K562 (cell line): ENCODE measurements around the gene MYL10. TPM values are rescaled to one million over a fixed set of nuclear protein-coding genes. Genes with fewer than 3 reads are reported as not detected.
A peak's percentile ranks its signal among the peaks of the same experiment; 100 is the strongest.

Experiments
- CBX3 ChIP-seq, 2 experiments: IDR thresholded peaks; 1 replicate in 1 of 2; 2 replicates in 1 of 2; pipeline ENCODE4 v1.6.1; 2012; ENCODE audit warnings: inconsistent platforms in 2 of 2, low read length in 2 of 2, borderline replicate concordance in 1 of 2, control low read depth in 1 of 2
- CHD2 ChIP-seq: IDR thresholded peaks from 2 replicates; pipeline ENCODE4 v1.6.1; 2011; ENCODE audit warnings: low read depth, low read length
- CREB1 ChIP-seq, 2 experiments: sonication (generic) in 1 of 2; formaldehyde crosslinking in 1 of 2; IDR thresholded peaks; 2 replicates each; pipeline versions ENCODE4 v1.6.1 to v1.8.0; 2012 to 2022; ENCODE audit warnings: inconsistent platforms in 1 of 2, mild to moderate bottlenecking in 1 of 2, missing genetic modification reagents in 1 of 2, moderate library complexity in 1 of 2
- HMG20A ChIP-seq: fragments of 450-650 bp; formaldehyde crosslinking; conservative IDR thresholded peaks from 2 replicates; pipeline ENCODE4 v1.4.0; 2020; ENCODE audit warnings: mild to moderate bottlenecking, mixed read lengths
- KLF6 ChIP-seq: fragments of 250-450 bp; sonication (Bioruptor Pico); IDR thresholded peaks from 2 replicates; pipeline ENCODE4 v1.4.0; 2020; ENCODE audit warnings: mild to moderate bottlenecking, moderate library complexity, borderline replicate concordance
- MAFK ChIP-seq: IDR thresholded peaks from 2 replicates; pipeline ENCODE4 v1.6.1; 2011; ENCODE audit warnings: low read length, improper control_type of control experiment
- MED1 ChIP-seq: sonication (generic); formaldehyde crosslinking; IDR thresholded peaks from 2 replicates; pipeline ENCODE4 v1.8.1; 2023; ENCODE audit warnings: missing genetic modification reagents, borderline replicate concordance
- NEUROD1 ChIP-seq: fragments of 150-350 bp; IDR thresholded peaks from 2 replicates; pipeline ENCODE4 v1.6.1; 2014; ENCODE audit warnings: borderline replicate concordance, low read length, low read depth; ENCODE audit not compliant: partially characterized antibody
- PHF21A ChIP-seq: fragments of 450-650 bp; IDR thresholded peaks from 2 replicates; pipeline ENCODE4 v1.6.1; 2017; ENCODE audit warnings: low read depth, borderline replicate concordance
- PURB ChIP-seq: sonication (generic); formaldehyde crosslinking; IDR thresholded peaks from 2 replicates; pipeline ENCODE4 v1.9.0; 2021; ENCODE audit warnings: low read depth, mild to moderate bottlenecking, missing genetic modification reagents
- RCOR1 ChIP-seq, 2 experiments: IDR thresholded peaks; 2 replicates each; pipeline ENCODE4 v1.6.1; 2012; ENCODE audit warnings: low read depth in 2 of 2, low read length in 2 of 2, borderline replicate concordance in 1 of 2, improper control_type of control experiment in 1 of 2
- RFX1 ChIP-seq: fragments of 450-650 bp; IDR thresholded peaks from 2 replicates; pipeline ENCODE4 v1.6.1; 2016; ENCODE audit warnings: mild to moderate bottlenecking, moderate library complexity
- SMARCA5 ChIP-seq: fragments of 450-650 bp; IDR thresholded peaks from 2 replicates; pipeline ENCODE4 v1.6.1; 2016
- SRSF1 ChIP-seq: fragments of 200-400 bp; formaldehyde crosslinking; IDR thresholded peaks from 2 replicates; pipeline ENCODE4 v1.6.1; 2017; ENCODE audit warnings: mild to moderate bottlenecking, low read depth, low read length, moderate library complexity
- TEAD2 ChIP-seq: fragments of 450-650 bp; IDR thresholded peaks from 2 replicates; pipeline ENCODE4 v1.6.1; 2016; ENCODE audit warnings: missing genetic modification characterization, control low read depth, missing compliant biosample characterization
- TOE1 ChIP-seq, 2 experiments: fragments of 450-650 bp in 1 of 2; sonication (generic) in 1 of 2; formaldehyde crosslinking in 1 of 2; IDR thresholded peaks; 2 replicates each; pipeline versions ENCODE4 v1.7.1 to v1.8.0; 2016 to 2022; ENCODE audit warnings: borderline replicate concordance in 2 of 2, mild to moderate bottlenecking in 2 of 2, antibody characterized with exemption in 1 of 2, inconsistent platforms in 1 of 2, low read depth in 1 of 2, missing genetic modification reagents in 1 of 2, moderate library complexity in 1 of 2
- ZNF239 ChIP-seq: fragments of 250-450 bp; sonication (Bioruptor Pico); IDR thresholded peaks from 2 replicates; pipeline ENCODE4 v1.4.0; 2020; ENCODE audit warnings: mild to moderate bottlenecking
- polyA plus RNA-seq, 8 experiments: library from polyadenylated mRNA; depleted of rRNA in 4 of 8; stranded (reverse) in 5 of 8; unstranded in 3 of 8; fragments of >200 nt; fragmentation: Nextera tagmentation in 2 of 8; fragmentation: Illumina TruSeq in 1 of 8; extraction: Ambion mirVana in 2 of 8; extraction: Trizol in 1 of 8; gene quantifications; 2 replicates each; pipeline versions ENCODE4 v1.2.1 to v1.2.3, GENCODE V29; 2011 to 2014; ENCODE audit warnings: inconsistent platforms in 1 of 8, missing spikeins in 1 of 8
- total RNA-seq, 7 experiments: library from RNA; depleted of rRNA in 6 of 7; stranded (reverse); fragments of >200 nt in 6 of 7; fragmentation: Illumina TruSeq in 2 of 7; extraction: Trizol in 2 of 7; gene quantifications; 2 replicates each; pipeline versions ENCODE4 v1.2.1 to v1.2.3, GENCODE V29; 2011 to 2021; ENCODE audit warnings: low replicate concordance in 1 of 7
- TF ChIP-seq, protein P1 (sequence below): fragments of 250-450 bp; sonication (Bioruptor Pico); IDR thresholded peaks from 2 replicates; pipeline ENCODE4 v1.9.0; 2021; ENCODE audit warnings: mild to moderate bottlenecking, inconsistent platforms
- TF ChIP-seq, protein P2 (sequence below): fragments of 250-450 bp; sonication (Bioruptor Pico); IDR thresholded peaks from 2 replicates; pipeline ENCODE4 v1.4.0; 2020
- TF ChIP-seq, protein P3 (sequence below): sonication (generic); formaldehyde crosslinking; IDR thresholded peaks from 2 replicates; pipeline ENCODE4 v1.8.1; 2023; ENCODE audit warnings: mild to moderate bottlenecking, missing genetic modification reagents

Gene MYL10
- total and polyA plus RNA-seq, 9 of the 15 experiments (the other 6 are each of a cell fraction or from before 2014, with no cell fraction given): not detected

DNA sequence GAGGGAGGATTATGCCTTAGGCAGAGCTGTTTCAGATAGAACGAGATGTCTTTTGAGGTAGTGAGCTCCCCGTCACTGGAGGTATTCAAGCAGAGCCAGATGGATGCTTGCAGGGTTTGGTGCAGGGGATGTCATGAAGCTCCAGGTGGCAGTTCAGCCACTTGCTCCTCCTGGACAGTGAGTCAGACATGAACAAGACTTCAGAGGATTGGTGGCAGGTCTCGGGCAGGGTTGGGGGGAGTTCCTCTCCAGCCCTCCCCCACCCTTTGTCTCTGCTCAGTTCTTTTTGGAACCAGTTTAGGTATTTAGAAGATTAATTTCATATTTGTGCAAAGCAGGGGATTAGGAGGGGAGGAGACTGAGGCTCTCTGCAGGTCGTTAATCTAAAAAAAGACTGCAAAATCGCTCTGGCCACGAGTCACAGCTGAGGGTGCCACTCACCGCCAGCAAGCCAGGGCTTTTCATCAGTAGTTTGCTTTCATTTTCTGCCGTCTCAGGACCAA, 21.5 kb upstream of the MYL10 start (continued):
- TF ChIP-seq SMARCA5 (0 out of 2 replicates have a peak, but pooled peaks have one; percentile 42), MAFK (no peak), HMG20A (CRISPR knock-in tag) (no peak), KLF6 (no peak), RFX1 (no peak), MED1 (CRISPR knock-in tag) (no peak), CBX3 (IDR thresholded peaks at IDR 0.05; ENCODE audit: borderline replicate concordance in 1 of 2, low read length in 2 of 2) (no peak), CHD2 (no peak), CREB1 (IDR thresholded peaks at IDR 0.05) (no peak), CREB1 (CRISPR knock-in tag; IDR thresholded peaks at IDR 0.05) (no peak), TOE1 (IDR thresholded peaks at IDR 0.05; ENCODE audit: borderline replicate concordance) (no peak), TOE1 (CRISPR knock-in tag; IDR thresholded peaks at IDR 0.05; ENCODE audit: borderline replicate concordance, low read depth) (no peak), PURB (no peak), PHF21A (no peak), NEUROD1 (no peak), RCOR1 (IDR thresholded peaks at IDR 0.05; ENCODE audit: borderline replicate concordance in 1 of 2, low read depth in 2 of 2, low read length in 2 of 2) (0 out of 4 replicates have a peak, but pooled peaks of 1 of the 2 experiments have one; percentile 20), TEAD2 (tag) (no peak), SRSF1 (no peak), ZNF239 (CRISPR knock-in tag) (no peak)
- TF ChIP-seq, protein P1, sequence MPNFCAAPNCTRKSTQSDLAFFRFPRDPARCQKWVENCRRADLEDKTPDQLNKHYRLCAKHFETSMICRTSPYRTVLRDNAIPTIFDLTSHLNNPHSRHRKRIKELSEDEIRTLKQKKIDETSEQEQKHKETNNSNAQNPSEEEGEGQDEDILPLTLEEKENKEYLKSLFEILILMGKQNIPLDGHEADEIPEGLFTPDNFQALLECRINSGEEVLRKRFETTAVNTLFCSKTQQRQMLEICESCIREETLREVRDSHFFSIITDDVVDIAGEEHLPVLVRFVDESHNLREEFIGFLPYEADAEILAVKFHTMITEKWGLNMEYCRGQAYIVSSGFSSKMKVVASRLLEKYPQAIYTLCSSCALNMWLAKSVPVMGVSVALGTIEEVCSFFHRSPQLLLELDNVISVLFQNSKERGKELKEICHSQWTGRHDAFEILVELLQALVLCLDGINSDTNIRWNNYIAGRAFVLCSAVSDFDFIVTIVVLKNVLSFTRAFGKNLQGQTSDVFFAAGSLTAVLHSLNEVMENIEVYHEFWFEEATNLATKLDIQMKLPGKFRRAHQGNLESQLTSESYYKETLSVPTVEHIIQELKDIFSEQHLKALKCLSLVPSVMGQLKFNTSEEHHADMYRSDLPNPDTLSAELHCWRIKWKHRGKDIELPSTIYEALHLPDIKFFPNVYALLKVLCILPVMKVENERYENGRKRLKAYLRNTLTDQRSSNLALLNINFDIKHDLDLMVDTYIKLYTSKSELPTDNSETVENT: no peak
- TF ChIP-seq, protein P2, sequence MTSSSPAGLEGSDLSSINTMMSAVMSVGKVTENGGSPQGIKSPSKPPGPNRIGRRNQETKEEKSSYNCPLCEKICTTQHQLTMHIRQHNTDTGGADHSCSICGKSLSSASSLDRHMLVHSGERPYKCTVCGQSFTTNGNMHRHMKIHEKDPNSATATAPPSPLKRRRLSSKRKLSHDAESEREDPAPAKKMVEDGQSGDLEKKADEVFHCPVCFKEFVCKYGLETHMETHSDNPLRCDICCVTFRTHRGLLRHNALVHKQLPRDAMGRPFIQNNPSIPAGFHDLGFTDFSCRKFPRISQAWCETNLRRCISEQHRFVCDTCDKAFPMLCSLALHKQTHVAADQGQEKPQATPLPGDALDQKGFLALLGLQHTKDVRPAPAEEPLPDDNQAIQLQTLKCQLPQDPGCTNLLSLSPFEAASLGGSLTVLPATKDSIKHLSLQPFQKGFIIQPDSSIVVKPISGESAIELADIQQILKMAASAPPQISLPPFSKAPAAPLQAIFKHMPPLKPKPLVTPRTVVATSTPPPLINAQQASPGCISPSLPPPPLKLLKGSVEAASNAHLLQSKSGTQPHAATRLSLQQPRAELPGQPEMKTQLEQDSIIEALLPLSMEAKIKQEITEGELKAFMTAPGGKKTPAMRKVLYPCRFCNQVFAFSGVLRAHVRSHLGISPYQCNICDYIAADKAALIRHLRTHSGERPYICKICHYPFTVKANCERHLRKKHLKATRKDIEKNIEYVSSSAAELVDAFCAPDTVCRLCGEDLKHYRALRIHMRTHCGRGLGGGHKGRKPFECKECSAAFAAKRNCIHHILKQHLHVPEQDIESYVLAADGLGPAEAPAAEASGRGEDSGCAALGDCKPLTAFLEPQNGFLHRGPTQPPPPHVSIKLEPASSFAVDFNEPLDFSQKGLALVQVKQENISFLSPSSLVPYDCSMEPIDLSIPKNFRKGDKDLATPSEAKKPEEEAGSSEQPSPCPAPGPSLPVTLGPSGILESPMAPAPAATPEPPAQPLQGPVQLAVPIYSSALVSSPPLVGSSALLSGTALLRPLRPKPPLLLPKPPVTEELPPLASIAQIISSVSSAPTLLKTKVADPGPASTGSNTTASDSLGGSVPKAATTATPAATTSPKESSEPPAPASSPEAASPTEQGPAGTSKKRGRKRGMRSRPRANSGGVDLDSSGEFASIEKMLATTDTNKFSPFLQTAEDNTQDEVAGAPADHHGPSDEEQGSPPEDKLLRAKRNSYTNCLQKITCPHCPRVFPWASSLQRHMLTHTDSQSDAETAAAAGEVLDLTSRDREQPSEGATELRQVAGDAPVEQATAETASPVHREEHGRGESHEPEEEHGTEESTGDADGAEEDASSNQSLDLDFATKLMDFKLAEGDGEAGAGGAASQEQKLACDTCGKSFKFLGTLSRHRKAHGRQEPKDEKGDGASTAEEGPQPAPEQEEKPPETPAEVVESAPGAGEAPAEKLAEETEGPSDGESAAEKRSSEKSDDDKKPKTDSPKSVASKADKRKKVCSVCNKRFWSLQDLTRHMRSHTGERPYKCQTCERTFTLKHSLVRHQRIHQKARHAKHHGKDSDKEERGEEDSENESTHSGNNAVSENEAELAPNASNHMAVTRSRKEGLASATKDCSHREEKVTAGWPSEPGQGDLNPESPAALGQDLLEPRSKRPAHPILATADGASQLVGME (CRISPR knock-in tag): no peak
- TF ChIP-seq, protein P3, sequence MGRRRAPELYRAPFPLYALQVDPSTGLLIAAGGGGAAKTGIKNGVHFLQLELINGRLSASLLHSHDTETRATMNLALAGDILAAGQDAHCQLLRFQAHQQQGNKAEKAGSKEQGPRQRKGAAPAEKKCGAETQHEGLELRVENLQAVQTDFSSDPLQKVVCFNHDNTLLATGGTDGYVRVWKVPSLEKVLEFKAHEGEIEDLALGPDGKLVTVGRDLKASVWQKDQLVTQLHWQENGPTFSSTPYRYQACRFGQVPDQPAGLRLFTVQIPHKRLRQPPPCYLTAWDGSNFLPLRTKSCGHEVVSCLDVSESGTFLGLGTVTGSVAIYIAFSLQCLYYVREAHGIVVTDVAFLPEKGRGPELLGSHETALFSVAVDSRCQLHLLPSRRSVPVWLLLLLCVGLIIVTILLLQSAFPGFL (CRISPR knock-in tag): no peak
